Measurements from ENCODE around the gene DNAJC5.

GRCh38 chr20:63923651-63924050 lies 28.7 kb downstream of the DNAJC5 start:
- TF ChIP-seq CTCF (IDR thresholded peaks at IDR 0.05) (no peak), EP300 (IDR thresholded peaks at IDR 0.05) (no peak)

All from ovary (tissue), 3 donors.